H7 (cell line): ENCODE measurements around the gene C9orf78. TPM values are rescaled to one million over a fixed set of nuclear protein-coding genes. Genes with fewer than 3 reads are reported as not detected.
A peak's percentile ranks its signal among the peaks of the same experiment; 100 is the strongest.

Experiments
- DNase-seq: peaks from one replicate; pipeline ENCODE4 v3.0.0; 2012
- H3K27me3 ChIP-seq: 2 replicates; pipeline ENCODE4 v1.6.0; 2011; ENCODE audit warnings: mild to moderate bottlenecking, low read length; ENCODE audit not compliant: control insufficient read depth, insufficient read depth
- H3K36me3 ChIP-seq: replicated peaks from 2 replicates; pipeline ENCODE4 v1.5.1; 2011; ENCODE audit warnings: low read length; ENCODE audit not compliant: control insufficient read depth, insufficient read depth
- H3K4me3 ChIP-seq: 2 replicates; pipeline ENCODE4 v1.5.1; 2011; ENCODE audit warnings: low read depth, mild to moderate bottlenecking, control low read depth, low read length, moderate library complexity; ENCODE audit not compliant: insufficient read depth
- total RNA-seq: library from RNA; depleted of rRNA; stranded (reverse); fragments of >200 nt; shearing (Covaris generic); gene quantifications from 2 replicates; pipeline ENCODE4 v1.2.3, GENCODE V29; 2014

The C9orf78 gene
- total RNA-seq, 1 experiment from 2014 or later = 39.7 TPM

- H3K36me3 ChIP-seq = no peaks in the 10 kb centered on the region; the same call in none of the 2 replicates
- DNase-seq = peak; percentile 39
- no peaks in the 10 kb centered on the region for H3K27me3 ChIP-seq
Measured at GRCh38 chr9:129873563-129874190, 38.6 kb upstream of the C9orf78 start.

GRCh38 chr9:129871046-129871445 lies 36.0 kb upstream of the C9orf78 start:
- H3K4me3 ChIP-seq = no peak overlapping the region
- no peak for DNase-seq
- H3K27me3 ChIP-seq = no peaks in the 10 kb centered on the region
- no peaks in the 10 kb centered on the region; the same call in 1 of the 2 replicates for H3K36me3 ChIP-seq

More at GRCh38 chr9:129873563-129874190, 38.6 kb upstream of the C9orf78 start:
- no peak overlapping the region for H3K4me3 ChIP-seq

- no peaks in the 10 kb centered on the region; the same call in 1 of the 2 replicates for H3K36me3 ChIP-seq
- no peak overlapping the region for H3K4me3 ChIP-seq
- no peaks in the 10 kb centered on the region for H3K27me3 ChIP-seq
- DNase-seq = no peak
Measured at GRCh38 chr9:129869585-129870501, 34.8 kb upstream of the C9orf78 start.

GRCh38 chr9:129868872-129869486 lies 33.9 kb upstream of the C9orf78 start:
- Histone ChIP-seq H3K36me3 (no peaks in the 10 kb centered on the region; the same call in 1 of the 2 replicates), H3K27me3 (no peaks in the 10 kb centered on the region), H3K4me3 (no peak overlapping the region)
- DNase-seq = no peak

GRCh38 chr9:129868023-129868871 lies 33.2 kb upstream of the C9orf78 start:
- no peak for DNase-seq
- no peaks in the 10 kb centered on the region; the same call in 1 of the 2 replicates for H3K36me3 ChIP-seq
- H3K4me3 ChIP-seq = no peak overlapping the region
- no peaks in the 10 kb centered on the region for H3K27me3 ChIP-seq

GRCh38 chr9:129867136-129868022 lies 32.3 kb upstream of the C9orf78 start:
- DNase-seq = peak; percentile 81

GRCh38 chr9:129866394-129867135 lies 31.5 kb upstream of the C9orf78 start:
- Histone ChIP-seq H3K27me3 (no peaks in the 10 kb centered on the region), H3K36me3 (no peaks in the 10 kb centered on the region; the same call in 1 of the 2 replicates), H3K4me3 (no peak overlapping the region)
- DNase-seq = peak; percentile 30

More at GRCh38 chr9:129867136-129868022, 32.3 kb upstream of the C9orf78 start:
- Histone ChIP-seq H3K36me3 (no peaks in the 10 kb centered on the region; the same call in 1 of the 2 replicates), H3K4me3 (no peak overlapping the region), H3K27me3 (no peaks in the 10 kb centered on the region)

DNA sequence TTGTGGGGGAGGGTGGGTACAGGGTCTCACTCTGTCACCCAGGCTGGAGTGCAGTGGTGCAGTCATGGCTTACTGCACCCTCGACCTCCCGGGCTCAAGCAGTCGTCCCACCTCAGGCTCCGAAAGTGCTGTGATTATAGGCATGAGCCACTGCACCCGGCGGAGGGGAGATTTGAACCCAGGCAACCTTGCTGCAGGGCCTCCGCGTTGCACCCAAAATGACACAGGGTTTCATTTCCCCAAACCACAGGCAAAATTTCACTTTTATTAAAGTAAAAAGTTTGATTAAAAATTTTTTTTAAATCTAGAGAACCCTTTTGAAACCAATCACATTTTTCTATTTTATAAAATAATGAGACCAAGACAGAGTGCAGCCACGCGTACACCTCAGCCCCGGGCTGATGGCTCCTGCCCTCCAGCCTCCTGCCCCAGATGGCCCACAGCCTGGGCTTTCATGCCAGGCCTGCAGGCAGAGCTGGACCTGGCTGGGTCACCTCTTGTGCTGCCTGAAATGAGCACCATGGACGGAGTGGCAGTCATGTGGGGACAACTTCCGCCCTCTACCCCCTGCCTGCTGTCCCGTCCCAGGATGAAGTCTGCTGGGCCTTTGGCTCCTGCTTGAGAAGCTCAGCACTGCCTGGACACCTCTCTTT lies 30.7 kb upstream of the C9orf78 start:
- no peak for DNase-seq
- H3K36me3 ChIP-seq = no peaks in the 10 kb centered on the region; the same call in 1 of the 2 replicates

GRCh38 chr9:129864991-129865647 lies 30.0 kb upstream of the C9orf78 start:
- Histone ChIP-seq H3K36me3 (no peaks in the 10 kb centered on the region; the same call in 1 of the 2 replicates), H3K4me3 (no peak overlapping the region), H3K27me3 (no peaks in the 10 kb centered on the region)
- no peak for DNase-seq

More for the DNA sequence above, 30.7 kb upstream of the C9orf78 start:
- Histone ChIP-seq H3K27me3 (no peaks in the 10 kb centered on the region), H3K4me3 (no peak overlapping the region)

- no peak for DNase-seq
- Histone ChIP-seq H3K36me3 (peaks cover 4% of the 10 kb centered on the region), H3K4me3 (no peak overlapping the region), H3K27me3 (no peaks in the 10 kb centered on the region)
Measured at GRCh38 chr9:129863059-129863690, 28.1 kb upstream of the C9orf78 start.

- Histone ChIP-seq H3K4me3 (no peak overlapping the region), H3K36me3 (peaks cover 4% of the 10 kb centered on the region), H3K27me3 (no peaks in the 10 kb centered on the region)
- no peak for DNase-seq
Measured at GRCh38 chr9:129861447-129861827, 26.4 kb upstream of the C9orf78 start.
